SJCRH30 (cell line): Measurements from ENCODE around the gene KRTAP10-12. TPM values are rescaled to one million over a fixed set of nuclear protein-coding genes. Genes with fewer than 3 reads are reported as not detected.
A peak's percentile ranks its signal among the peaks of the same experiment; 100 is the strongest.

Experiments
- DNase-seq, 2 experiments: peaks; one replicate each; pipeline ENCODE4 v3.0.0-alpha.2; 2015 to 2020
- H3K27ac ChIP-seq: fragments of 250-450 bp; sonication (Bioruptor Pico); 2 replicates; pipeline ENCODE4 v1.5.1; 2020; ENCODE audit warnings: mild to moderate bottlenecking, moderate library complexity
- H3K27me3 ChIP-seq: fragments of 250-450 bp; sonication (Bioruptor Pico); 2 replicates; pipeline ENCODE4 v1.5.1; 2020; ENCODE audit warnings: mild to moderate bottlenecking, moderate library complexity
- H3K36me3 ChIP-seq: fragments of 250-450 bp; sonication (Bioruptor Pico); 2 replicates; pipeline ENCODE4 v1.5.1; 2020; ENCODE audit warnings: mild to moderate bottlenecking, moderate library complexity
- H3K4me1 ChIP-seq: fragments of 250-450 bp; sonication (Bioruptor Pico); 2 replicates; pipeline ENCODE4 v1.5.1; 2020; ENCODE audit warnings: mild to moderate bottlenecking, moderate library complexity
- H3K4me3 ChIP-seq: fragments of 250-450 bp; sonication (Bioruptor Pico); 2 replicates; pipeline ENCODE4 v1.5.1; 2020; ENCODE audit warnings: mild to moderate bottlenecking, moderate library complexity
- H3K9me3 ChIP-seq: fragments of 250-450 bp; sonication (Bioruptor Pico); replicated peaks from 2 replicates; pipeline ENCODE4 v1.5.1; 2020; ENCODE audit warnings: mild to moderate bottlenecking, moderate library complexity
- total RNA-seq: library from RNA; depleted of rRNA; stranded (reverse); fragments of >200 nt; shearing (Covaris generic); gene quantifications from 2 replicates; pipeline ENCODE4 v1.2.3, GENCODE V29; 2014

The KRTAP10-12 gene
- total RNA-seq, 1 experiment from 2014 or later: not detected

- Histone ChIP-seq H3K27me3 (peaks cover 13% of the 10 kb centered on the region; the same call in 1 of the 2 replicates), H3K4me3 (no peak overlapping the region), H3K36me3 (no peaks in the 10 kb centered on the region), H3K9me3 (no peaks in the 10 kb centered on the region), H3K4me1 (no peaks in the 10 kb centered on the region), H3K27ac (no peak overlapping the region)
- no peak for DNase-seq
Observed at GRCh38 chr21:44700101-44701022, 3.4 kb downstream of the KRTAP10-12 start.

GRCh38 chr21:44701023-44701400 is 4.0 kb downstream of the KRTAP10-12 start:
- Histone ChIP-seq H3K9me3 (no peaks in the 10 kb centered on the region), H3K36me3 (no peaks in the 10 kb centered on the region), H3K4me1 (no peaks in the 10 kb centered on the region), H3K27me3 (peaks cover 13% of the 10 kb centered on the region; the same call in 1 of the 2 replicates), H3K27ac (no peak overlapping the region), H3K4me3 (no peak overlapping the region)
- no peak for DNase-seq

- H3K9me3 ChIP-seq: no peaks in the 10 kb centered on the region
- no peaks in the 10 kb centered on the region for H3K36me3 ChIP-seq
- peaks cover 13% of the 10 kb centered on the region; the same call in 1 of the 2 replicates for H3K27me3 ChIP-seq
- DNase-seq: no peak
- H3K4me1 ChIP-seq: no peaks in the 10 kb centered on the region
- no peak overlapping the region for H3K27ac ChIP-seq
- no peak overlapping the region for H3K4me3 ChIP-seq
Observed at GRCh38 chr21:44701541-44701940, 4.6 kb downstream of the KRTAP10-12 start.

GRCh38 chr21:44702111-44702972 is 5.4 kb downstream of the KRTAP10-12 start:
- H3K4me3 ChIP-seq: no peak overlapping the region
- H3K36me3 ChIP-seq: no peaks in the 10 kb centered on the region
- DNase-seq: peak; percentile 34 to 36
- no peaks in the 10 kb centered on the region for H3K9me3 ChIP-seq
- H3K27ac ChIP-seq: no peak overlapping the region
- H3K27me3 ChIP-seq: peaks cover 13% of the 10 kb centered on the region; the same call in 1 of the 2 replicates
- H3K4me1 ChIP-seq: no peaks in the 10 kb centered on the region

GRCh38 chr21:44702973-44703730 is 6.2 kb downstream of the KRTAP10-12 start:
- H3K27ac ChIP-seq: no peak overlapping the region
- H3K4me1 ChIP-seq: no peaks in the 10 kb centered on the region
- no peaks in the 10 kb centered on the region for H3K9me3 ChIP-seq
- DNase-seq: no peak
- H3K27me3 ChIP-seq: 0 out of 2 replicates have a peak, but pooled peaks cover 7% of the 10 kb centered on the region
- no peak overlapping the region for H3K4me3 ChIP-seq
- no peaks in the 10 kb centered on the region for H3K36me3 ChIP-seq

- H3K4me1 ChIP-seq: no peaks in the 10 kb centered on the region
- DNase-seq: no peak
- H3K27me3 ChIP-seq: 0 out of 2 replicates have a peak, but pooled peaks cover 3% of the 10 kb centered on the region
- no peak overlapping the region for H3K4me3 ChIP-seq
- no peaks in the 10 kb centered on the region for H3K9me3 ChIP-seq
- no peak overlapping the region for H3K27ac ChIP-seq
- no peaks in the 10 kb centered on the region for H3K36me3 ChIP-seq
Observed at GRCh38 chr21:44703731-44704635, 7.0 kb downstream of the KRTAP10-12 start.

- Histone ChIP-seq H3K4me1 (no peaks in the 10 kb centered on the region), H3K27ac (no peak overlapping the region), H3K4me3 (no peak overlapping the region), H3K9me3 (no peaks in the 10 kb centered on the region), H3K27me3 (0 out of 2 replicates have a peak, but pooled peaks cover 3% of the 10 kb centered on the region), H3K36me3 (no peaks in the 10 kb centered on the region)
- no peak for DNase-seq
Observed at GRCh38 chr21:44704636-44705001, 7.6 kb downstream of the KRTAP10-12 start.

GRCh38 chr21:44706026-44706705 is 9.2 kb downstream of the KRTAP10-12 start:
- Histone ChIP-seq H3K27me3 (no peaks in the 10 kb centered on the region), H3K36me3 (no peaks in the 10 kb centered on the region), H3K27ac (no peak overlapping the region), H3K9me3 (no peaks in the 10 kb centered on the region), H3K4me1 (no peaks in the 10 kb centered on the region), H3K4me3 (no peak overlapping the region)
- DNase-seq: no peak

GRCh38 chr21:44706706-44707581 is 10.0 kb downstream of the KRTAP10-12 start:
- Histone ChIP-seq H3K4me1 (no peaks in the 10 kb centered on the region), H3K27ac (no peak overlapping the region), H3K4me3 (no peak overlapping the region), H3K9me3 (no peaks in the 10 kb centered on the region), H3K27me3 (no peaks in the 10 kb centered on the region), H3K36me3 (no peaks in the 10 kb centered on the region)
- DNase-seq: no peak

GRCh38 chr21:44708213-44708865 is 11.4 kb downstream of the KRTAP10-12 start:
- Histone ChIP-seq H3K4me3 (no peak overlapping the region), H3K4me1 (no peaks in the 10 kb centered on the region), H3K9me3 (no peaks in the 10 kb centered on the region), H3K27ac (no peak overlapping the region), H3K36me3 (no peaks in the 10 kb centered on the region), H3K27me3 (0 out of 2 replicates have a peak, but pooled peaks cover 4% of the 10 kb centered on the region)
- no peak for DNase-seq

- Histone ChIP-seq H3K27ac (no peak overlapping the region), H3K36me3 (no peaks in the 10 kb centered on the region), H3K27me3 (0 out of 2 replicates have a peak, but pooled peaks cover 4% of the 10 kb centered on the region), H3K4me1 (no peaks in the 10 kb centered on the region), H3K4me3 (no peak overlapping the region), H3K9me3 (no peaks in the 10 kb centered on the region)
- DNase-seq: no peak
Observed at GRCh38 chr21:44708866-44709425, 12.0 kb downstream of the KRTAP10-12 start.
